CD4-positive, alpha-beta memory T cell (primary cell): ENCODE results near the gene SERINC5. TPM values are rescaled to one million over a fixed set of nuclear protein-coding genes. Genes with fewer than 3 reads are reported as not detected.

Source experiments
- CTCF ChIA-PET: fragments of 350-600 bp; sonication (Branson Sonifier 250); formaldehyde crosslinking; loops from one replicate; lab custom pipeline; 2021; ENCODE audit warnings: inconsistent platforms; ENCODE audit not compliant: partially characterized antibody; lab: Charles Lee
- POLR2A ChIA-PET: fragments of 350-600 bp; sonication (Branson Sonifier 250); formaldehyde crosslinking; loops from one replicate; lab custom pipeline; 2021; ENCODE audit not compliant: partially characterized antibody; lab: Charles Lee
- DNase-seq, 5 donors: peaks; one replicate each; pipeline versions ENCODE4 v3.0.0 to v3.0.0-alpha.2; 2020 to 2022; ENCODE audit warnings: mixed read lengths in 1 of 5
- H3K27ac ChIP-seq: one replicate; pipeline ENCODE4 v1.7.0; 2013; ENCODE audit warnings: low read depth, low read length
- H3K27me3 ChIP-seq: 2 replicates; pipeline ENCODE4 v1.7.0; 2013; ENCODE audit warnings: mild to moderate bottlenecking, low read length, moderate library complexity; ENCODE audit not compliant: insufficient read depth
- H3K36me3 ChIP-seq: 2 replicates; pipeline ENCODE4 v1.7.0; 2013; ENCODE audit warnings: mild to moderate bottlenecking, low read length, moderate library complexity; ENCODE audit not compliant: insufficient read depth
- H3K4me1 ChIP-seq: 2 replicates; pipeline ENCODE4 v1.7.0; 2013; ENCODE audit warnings: mild to moderate bottlenecking, low read length, moderate library complexity; ENCODE audit not compliant: insufficient read depth
- H3K4me3 ChIP-seq, 2 donors: one replicate each; pipeline ENCODE4 v1.7.0; 2013; ENCODE audit warnings: low read length in 2 of 2, mild to moderate bottlenecking in 1 of 2
- H3K9me3 ChIP-seq, 2 donors: one replicate each; pipeline ENCODE4 v1.7.0; 2013; ENCODE audit warnings: low read length in 2 of 2, control low read depth in 1 of 2; ENCODE audit not compliant: control insufficient read depth in 1 of 2
- H3K27ac Mint-ChIP-seq, 7 donors: one replicate each; pipeline ENCODE4 v1.8.0; 2020 to 2021; ENCODE audit warnings: mixed read lengths in 7 of 7, mild to moderate bottlenecking in 6 of 7, inconsistent platforms in 3 of 7, moderate library complexity in 3 of 7
- H3K27me3 Mint-ChIP-seq, 2 donors: one replicate each; pipeline ENCODE4 v1.8.0; 2020 to 2021; ENCODE audit warnings: mixed read lengths in 2 of 2
- H3K36me3 Mint-ChIP-seq, 2 donors: one replicate each; pipeline ENCODE4 v1.8.0; 2020 to 2021; ENCODE audit warnings: mixed read lengths in 2 of 2, inconsistent platforms in 1 of 2, mild to moderate bottlenecking in 1 of 2
- H3K4me1 Mint-ChIP-seq, 4 donors: one replicate each; pipeline ENCODE4 v1.8.0; 2020 to 2021; ENCODE audit warnings: mixed read lengths in 4 of 4, mild to moderate bottlenecking in 1 of 4
- H3K4me3 Mint-ChIP-seq, 8 donors: one replicate each; pipeline ENCODE4 v1.8.0; 2020 to 2021; ENCODE audit warnings: mixed read lengths in 8 of 8, mild to moderate bottlenecking in 7 of 8, moderate library complexity in 6 of 8, inconsistent platforms in 3 of 8
- H3K9me3 Mint-ChIP-seq, 8 donors: one replicate each; pipeline ENCODE4 v1.8.0; 2020 to 2021; ENCODE audit warnings: mixed read lengths in 8 of 8, mild to moderate bottlenecking in 5 of 8, inconsistent platforms in 3 of 8, moderate library complexity in 1 of 8
- intact Hi-C: fragments of 100-400 bp; cut with micrococcal nuclease; formaldehyde crosslinking; loops from one replicate; pipeline ENCODE4 v1.15.1; 2023
- polyA plus RNA-seq, 2 donors: library from polyadenylated mRNA; unstranded; fragments of 300-500 nt; fragmentation: Illumina TruSeq; gene quantifications; one replicate each; pipeline ENCODE4 v1.2.3, GENCODE V29; 2021
- total RNA-seq, 2 experiments: library from RNA; stranded (reverse); gene quantifications; one replicate each; pipeline ENCODE4 v1.2.3, GENCODE V29; 2021

Gene SERINC5
- total and polyA plus RNA-seq, 4 experiments from 2014 or later: 20.7 to 165 (median 94.0) TPM

DNA sequence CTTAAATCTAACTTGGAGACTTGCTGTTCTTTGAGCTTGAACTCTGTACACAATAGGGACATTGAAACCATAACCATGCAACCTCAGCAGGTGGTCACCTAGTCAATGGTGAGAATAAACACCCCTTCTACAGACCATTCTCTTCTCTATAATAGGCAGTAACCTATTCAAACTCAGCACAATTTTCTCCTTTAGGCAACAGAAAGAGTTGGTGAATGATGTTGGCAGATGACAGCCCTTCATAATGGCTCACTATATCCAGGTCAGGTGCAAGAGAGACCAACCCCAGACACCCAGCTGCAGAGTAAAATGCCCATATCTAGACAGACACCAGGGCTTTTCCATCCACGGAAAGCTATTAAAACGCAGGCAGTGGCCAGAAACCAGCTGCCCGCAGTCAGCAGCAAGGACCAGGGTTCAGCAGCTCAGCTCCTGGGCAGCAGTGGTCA, 106.7 kb downstream of the SERINC5 start:
- Mint-ChIP-seq H3K27me3 (no peaks in the 10 kb centered on the region), H3K9me3 (no peaks in the 10 kb centered on the region), H3K36me3 (peaks cover 70 to 82% of the 10 kb centered on the region in 2 donors), H3K27ac (peak overlapping the region in 5 of 7 donors; percentile 18 to 96 (median 60)), H3K4me1 (peaks cover 49 to 82% (median 67%) of the 10 kb centered on the region in 4 donors), H3K4me3 (no peak overlapping the region)
- Histone ChIP-seq H3K27me3 (no peaks in the 10 kb centered on the region), H3K4me1 (peaks cover 72% of the 10 kb centered on the region), H3K36me3 (peaks cover 62% of the 10 kb centered on the region), H3K27ac (no peak overlapping the region), H3K9me3 (no peaks in the 10 kb centered on the region), H3K4me3 (no peak overlapping the region)
- DNase-seq: no peak
- ChIA-PET POLR2A (interaction anchor here (0.6 to 7.2 kb wide), 5 partner anchors 9 to 121 kb away, joined by 3 to 61 read pairs (median 6); no protein-coding TSS in a partner anchor), CTCF (interaction anchor here (2.2 kb wide), 1 partner anchor 66 kb away, joined by 6 read pairs; no protein-coding TSS in a partner anchor)
- intact Hi-C loops: no loop called here

DNA sequence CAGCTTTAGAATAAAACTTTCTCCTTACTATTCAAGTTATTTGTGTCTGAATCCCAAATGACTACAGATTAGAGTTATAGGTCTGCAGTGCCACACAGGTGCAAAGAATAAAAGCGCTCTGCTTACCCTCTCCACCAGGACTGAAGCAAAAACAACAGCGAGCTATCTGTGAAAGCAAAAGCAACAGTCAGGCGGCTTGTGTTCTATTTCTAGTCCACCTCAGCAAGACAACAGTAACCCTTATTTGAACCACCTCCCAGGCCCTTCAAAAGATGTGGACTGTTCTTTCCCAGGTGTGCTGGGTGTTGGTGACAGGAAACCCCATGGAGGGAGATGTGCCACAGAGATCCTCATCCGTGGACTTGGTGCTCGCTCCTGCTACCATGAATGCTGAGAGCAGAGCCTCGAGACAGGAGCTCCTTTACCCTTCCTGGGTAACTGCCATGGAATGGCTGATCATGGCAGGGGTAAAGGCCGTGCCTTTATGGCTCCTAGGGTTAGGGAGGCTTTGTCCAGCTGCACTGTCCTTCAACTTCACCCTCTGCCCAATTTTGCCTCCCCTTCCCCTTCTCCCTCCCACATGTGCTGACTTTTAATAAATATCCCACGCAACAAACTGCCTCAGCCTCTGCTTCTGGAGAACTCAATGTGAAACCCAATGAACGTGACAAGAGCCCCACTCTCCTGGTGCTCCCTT, 108.6 kb downstream of the SERINC5 start:
- DNase-seq: no peak
- Mint-ChIP-seq H3K27ac (peak overlapping the region; percentile 50 to 92 (median 75)), H3K4me3 (peak overlapping the region in 1 of 8 donors; percentile 33), H3K4me1 (peaks cover 50 to 82% (median 70%) of the 10 kb centered on the region in 4 donors), H3K36me3 (peaks cover 82 to 87% of the 10 kb centered on the region in 2 donors), H3K27me3 (no peaks in the 10 kb centered on the region), H3K9me3 (peaks cover 0 to 4% (median 0%) of the 10 kb centered on the region in 8 donors)
- no peaks in the 10 kb centered on the region for H3K9me3 ChIP-seq
- intact Hi-C loops: no loop called here
- POLR2A ChIA-PET: interaction anchor here (1.0 to 2.9 kb wide), 6 partner anchors 11 to 123 kb away, joined by 3 to 21 read pairs (median 6); partner anchors contain the start of gene SERINC5
- H3K4me3 ChIP-seq: no peak overlapping the region
- peaks cover 72% of the 10 kb centered on the region for H3K4me1 ChIP-seq
- H3K36me3 ChIP-seq: peaks cover 75% of the 10 kb centered on the region
- no peak overlapping the region for H3K27ac ChIP-seq
- no peaks in the 10 kb centered on the region for H3K27me3 ChIP-seq
- CTCF ChIA-PET: interaction anchor here (1.0 to 2.2 kb wide), 10 partner anchors 22 to 107 kb away, joined by 3 to 6 read pairs (median 3); no protein-coding TSS in a partner anchor

DNA sequence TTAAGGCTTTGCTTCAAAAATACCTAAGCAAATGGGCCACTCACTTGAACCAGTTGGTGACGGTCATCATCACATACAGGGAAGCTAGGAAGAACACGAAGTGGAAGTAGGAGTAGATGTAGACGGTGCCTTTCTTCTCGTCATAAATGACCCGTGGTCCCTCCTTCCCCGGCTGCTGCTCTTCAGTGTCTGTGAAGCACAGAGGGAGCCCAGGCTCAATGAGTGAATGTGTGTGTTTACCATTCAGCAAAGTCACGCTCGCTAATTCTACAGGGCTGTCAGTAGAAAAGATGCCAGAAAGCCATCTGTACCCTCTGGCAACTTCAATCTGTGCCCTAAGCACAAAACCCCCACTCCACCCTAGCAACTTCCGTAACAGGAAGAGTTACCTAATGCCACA, 109.8 kb downstream of the SERINC5 start:
- no peaks in the 10 kb centered on the region for H3K27me3 Mint-ChIP-seq
- Histone ChIP-seq H3K27me3 (no peaks in the 10 kb centered on the region), H3K27ac (no peak overlapping the region), H3K9me3 (no peaks in the 10 kb centered on the region), H3K36me3 (peaks cover 63% of the 10 kb centered on the region), H3K4me1 (peaks cover 72% of the 10 kb centered on the region), H3K4me3 (no peak overlapping the region)
- CTCF ChIA-PET: interaction anchor here (1.0 to 1.8 kb wide), 7 partner anchors 20 to 64 kb away, joined by 3 to 4 read pairs (median 3); no protein-coding TSS in a partner anchor
- POLR2A ChIA-PET: interaction anchor here (2.9 kb wide), 1 partner anchor 10 kb away, joined by 21 read pairs; no protein-coding TSS in a partner anchor
- peak overlapping the region in 5 of 8 donors; percentile 31 to 62 (median 43) for H3K4me3 Mint-ChIP-seq
- H3K36me3 Mint-ChIP-seq: peaks cover 74 to 88% of the 10 kb centered on the region in 2 donors
- H3K9me3 Mint-ChIP-seq: peaks cover 0 to 5% (median 0%) of the 10 kb centered on the region in 8 donors
- no peak for DNase-seq
- H3K27ac Mint-ChIP-seq: peak overlapping the region; percentile 47 to 84 (median 66)
- intact Hi-C loops: no loop called here
- peaks cover 55 to 82% (median 69%) of the 10 kb centered on the region in 4 donors for H3K4me1 Mint-ChIP-seq

DNA sequence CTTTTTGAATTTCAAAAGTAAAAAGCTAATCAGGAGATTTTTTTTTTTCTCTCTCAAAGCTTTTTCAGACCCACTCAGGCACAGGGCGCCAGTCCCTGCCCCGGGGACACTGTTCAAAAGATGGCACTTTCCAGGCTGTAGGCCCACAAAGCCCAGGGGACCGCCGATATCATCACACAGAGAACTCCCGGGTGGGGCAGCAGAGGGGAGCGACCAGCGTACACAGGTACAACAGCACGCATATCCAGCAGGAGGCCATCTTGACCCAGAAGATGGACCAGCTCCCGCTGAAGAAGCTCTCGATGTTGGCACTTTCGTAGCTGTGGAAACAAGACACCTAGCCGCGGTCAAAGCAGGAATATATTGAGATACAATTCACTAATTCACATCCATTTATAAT, 112.4 kb downstream of the SERINC5 start:
- intact Hi-C loops: no loop called here

DNA sequence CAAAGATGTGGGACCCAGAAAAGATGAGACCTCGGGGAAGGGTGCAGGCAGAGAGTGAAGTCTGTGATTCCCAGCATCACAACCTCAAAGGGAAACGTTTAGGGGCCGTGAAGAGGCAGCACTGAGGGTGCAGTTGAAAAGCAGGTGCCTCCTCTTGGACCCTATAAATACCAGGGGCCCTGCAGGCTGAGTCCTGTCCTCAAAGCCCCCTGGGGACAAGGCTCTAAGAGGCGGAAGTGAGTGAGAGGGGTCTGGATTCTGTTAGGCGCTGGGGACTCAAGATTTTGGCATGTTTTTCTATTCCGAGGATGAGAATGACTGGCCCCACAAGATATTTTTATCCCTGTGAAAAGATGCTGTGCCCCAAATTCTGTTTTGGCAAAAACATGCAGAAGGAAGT, 112.9 kb downstream of the SERINC5 start:
- peaks cover 59 to 81% (median 71%) of the 10 kb centered on the region in 4 donors for H3K4me1 Mint-ChIP-seq
- no peak overlapping the region for H3K4me3 ChIP-seq
- H3K9me3 Mint-ChIP-seq: peaks cover 0 to 5% (median 0%) of the 10 kb centered on the region in 8 donors
- H3K27me3 ChIP-seq: no peaks in the 10 kb centered on the region
- H3K27me3 Mint-ChIP-seq: no peaks in the 10 kb centered on the region
- intact Hi-C loops: loop anchor here (1.0 kb wide), 1 partner anchor 10 kb away; no protein-coding TSS in a partner anchor
- DNase-seq: no peak
- H3K36me3 ChIP-seq: peaks cover 38% of the 10 kb centered on the region
- peak overlapping the region in 7 of 8 donors; percentile 30 to 82 (median 70) for H3K4me3 Mint-ChIP-seq
- H3K4me1 ChIP-seq: peaks cover 81% of the 10 kb centered on the region
- peak overlapping the region; percentile 37 for H3K27ac ChIP-seq
- H3K9me3 ChIP-seq: no peaks in the 10 kb centered on the region
- ChIA-PET CTCF (interaction anchor here (1.2 to 1.7 kb wide), 3 partner anchors 8 to 44 kb away, joined by 3 to 4 read pairs (median 3); no protein-coding TSS in a partner anchor), POLR2A (interaction anchor here (0.6 to 5.1 kb wide), 8 partner anchors 10 to 522 kb away, joined by 3 to 75 read pairs (median 14); partner anchors contain the start of gene SERINC5)
- H3K36me3 Mint-ChIP-seq: peaks cover 62 to 83% of the 10 kb centered on the region in 2 donors
- peak overlapping the region; percentile 89 to 96 (median 92) for H3K27ac Mint-ChIP-seq

More for the DNA sequence above, 112.4 kb downstream of the SERINC5 start:
- DNase-seq: no peak
- H3K27me3 Mint-ChIP-seq: no peaks in the 10 kb centered on the region
- H3K9me3 Mint-ChIP-seq: peaks cover 0 to 5% (median 0%) of the 10 kb centered on the region in 8 donors
- H3K4me3 Mint-ChIP-seq: peak overlapping the region in 2 of 8 donors; percentile 39 to 57
- H3K36me3 Mint-ChIP-seq: peaks cover 61 to 83% of the 10 kb centered on the region in 2 donors
- Histone ChIP-seq H3K27ac (peak overlapping the region; percentile 37), H3K4me1 (peaks cover 78% of the 10 kb centered on the region), H3K36me3 (peaks cover 40% of the 10 kb centered on the region), H3K27me3 (no peaks in the 10 kb centered on the region), H3K4me3 (no peak overlapping the region), H3K9me3 (no peaks in the 10 kb centered on the region)
- POLR2A ChIA-PET: interaction anchor here (1.1 to 1.9 kb wide), 4 partner anchors 10 to 112 kb away, joined by 3 to 8 read pairs (median 6); partner anchors contain the start of gene SERINC5
- H3K4me1 Mint-ChIP-seq: peaks cover 58 to 78% (median 70%) of the 10 kb centered on the region in 4 donors
- H3K27ac Mint-ChIP-seq: peak overlapping the region; percentile 82 to 92 (median 88)
- CTCF ChIA-PET: interaction anchor here (1.2 to 1.7 kb wide), 3 partner anchors 27 to 52 kb away, joined by 3 to 6 read pairs (median 4); no protein-coding TSS in a partner anchor

DNA sequence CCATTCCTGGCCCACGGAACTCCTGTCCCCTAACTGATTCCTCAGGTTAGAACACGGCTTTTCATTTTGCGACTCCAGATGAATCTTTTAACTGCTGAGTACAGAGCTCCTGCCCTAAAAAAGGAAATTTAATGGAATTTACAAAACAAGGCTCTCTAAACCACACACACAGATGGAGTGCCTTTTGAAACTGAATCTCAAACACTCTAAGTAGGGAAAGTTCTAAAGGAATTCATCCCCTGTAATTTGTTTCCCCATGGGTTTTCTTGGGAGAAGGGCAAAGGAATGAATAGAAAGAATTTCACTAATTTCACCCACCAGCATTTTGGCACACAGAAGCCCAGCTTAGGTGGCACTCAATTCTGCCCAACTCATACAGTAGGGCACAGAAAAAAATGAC, 114.2 kb downstream of the SERINC5 start:
- Mint-ChIP-seq H3K9me3 (peaks cover 0 to 5% (median 0%) of the 10 kb centered on the region in 8 donors), H3K27me3 (no peaks in the 10 kb centered on the region), H3K36me3 (peaks cover 55 to 73% of the 10 kb centered on the region in 2 donors), H3K27ac (peak overlapping the region; percentile 89 to 96 (median 95)), H3K4me3 (peak overlapping the region in 7 of 8 donors; percentile 18 to 82 (median 60)), H3K4me1 (peaks cover 62 to 82% (median 73%) of the 10 kb centered on the region in 4 donors)
- Histone ChIP-seq H3K27ac (peak overlapping the region; percentile 37), H3K36me3 (peaks cover 32% of the 10 kb centered on the region), H3K9me3 (no peaks in the 10 kb centered on the region), H3K27me3 (no peaks in the 10 kb centered on the region), H3K4me3 (no peak overlapping the region), H3K4me1 (peaks cover 81% of the 10 kb centered on the region)
- intact Hi-C loops: loop anchor here (1.0 to 2.0 kb wide), 2 partner anchors 12 to 17 kb away; no protein-coding TSS in a partner anchor
- CTCF ChIA-PET: interaction anchor here (1.0 to 1.4 kb wide), 5 partner anchors 9 to 133 kb away, joined by 3 to 6 read pairs (median 4); no protein-coding TSS in a partner anchor
- POLR2A ChIA-PET: interaction anchor here (0.6 to 5.1 kb wide), 16 partner anchors 11 to 127 kb away, joined by 3 to 75 read pairs (median 6); partner anchors contain the start of gene SERINC5
- DNase-seq: no peak
